Loucy (cell line): ENCODE measurements around the gene C1orf141.

Experiments
- H2AFZ ChIP-seq: fragments of 200-600 bp; sonication (generic); 2 replicates; pipeline ENCODE4 v1.6.0; 2016; ENCODE audit warnings: antibody characterized with exemption, mild to moderate bottlenecking, low read length, moderate library complexity
- H3F3A ChIP-seq: fragments of 200-600 bp; 2 replicates; pipeline ENCODE4 v1.6.0; 2016; ENCODE audit warnings: antibody characterized with exemption, low read depth, mild to moderate bottlenecking
- H3K27me3 ChIP-seq: fragments of 200-600 bp; sonication (generic); 2 replicates; pipeline ENCODE4 v1.6.1; 2014; ENCODE audit warnings: low read length, mild to moderate bottlenecking; ENCODE audit not compliant: insufficient read depth, poor library complexity, severe bottlenecking
- H3K36me3 ChIP-seq: fragments of 200-600 bp; sonication (generic); 2 replicates; pipeline ENCODE4 v1.6.1; 2016; ENCODE audit warnings: low read length; ENCODE audit not compliant: insufficient read depth
- H3K4me1 ChIP-seq: fragments of 200-600 bp; sonication (generic); 2 replicates; pipeline ENCODE4 v1.5.1; 2014; ENCODE audit warnings: low read length, mild to moderate bottlenecking; ENCODE audit not compliant: insufficient read depth, poor library complexity, severe bottlenecking
- H3K4me2 ChIP-seq: fragments of 200-600 bp; sonication (generic); 2 replicates; pipeline ENCODE4 v1.6.0; 2014; ENCODE audit warnings: antibody characterized with exemption, low read length, low read depth, mild to moderate bottlenecking; ENCODE audit not compliant: poor library complexity, severe bottlenecking
- H3K4me3 ChIP-seq: fragments of 200-600 bp; sonication (generic); 2 replicates; pipeline ENCODE4 v1.5.1; 2014; ENCODE audit warnings: low read length, mild to moderate bottlenecking, mixed read lengths; ENCODE audit not compliant: poor library complexity, severe bottlenecking
- H3K79me2 ChIP-seq: fragments of 200-600 bp; sonication (generic); 2 replicates; pipeline ENCODE4 v1.6.1; 2014; ENCODE audit warnings: low read length; ENCODE audit not compliant: insufficient read depth
- H3K9ac ChIP-seq: fragments of 200-600 bp; sonication (generic); 2 replicates; pipeline ENCODE4 v1.6.0; 2014; ENCODE audit warnings: mild to moderate bottlenecking, low read depth, low read length, moderate library complexity; ENCODE audit not compliant: poor library complexity, severe bottlenecking
- H3K9me2 ChIP-seq: fragments of 200-600 bp; sonication (generic); replicated peaks from 2 replicates; pipeline ENCODE4 v1.6.1; 2016; ENCODE audit warnings: low read depth, low read length, mixed read lengths
- H3K9me3 ChIP-seq: fragments of 200-600 bp; sonication (generic); 2 replicates; pipeline ENCODE4 v1.6.1; 2014; ENCODE audit warnings: mild to moderate bottlenecking, antibody characterized with exemption, low read length, low read depth; ENCODE audit not compliant: insufficient read depth
- H4K20me1 ChIP-seq: fragments of 200-600 bp; sonication (generic); 2 replicates; pipeline ENCODE4 v1.6.0; 2014; ENCODE audit warnings: antibody characterized with exemption, low read length, mild to moderate bottlenecking; ENCODE audit not compliant: insufficient read depth, poor library complexity, severe bottlenecking
- CTCF ChIP-seq: fragments of 200-600 bp; sonication (generic); conservative IDR thresholded peaks from 2 replicates; pipeline ENCODE4 v1.5.1; 2014; ENCODE audit warnings: mild to moderate bottlenecking, antibody characterized with exemption, low read length
- EZH2phosphoT487 ChIP-seq: fragments of 200-600 bp; IDR thresholded peaks from 2 replicates; pipeline ENCODE4 v1.6.1; 2018; ENCODE audit warnings: antibody characterized with exemption, mild to moderate bottlenecking, moderate library complexity, borderline replicate concordance

The C1orf141 gene

GRCh38 chr1:67134695-67135094, at the start of gene C1orf141:
Gene C1orf141 (minus strand): TSS chr1:67134970. CDS start chr1:67127240, 7,730 bp downstream.
- no peak within 1 kb of the TSS for H2AFZ ChIP-seq
- no peaks in the 10 kb centered on the region for H3F3A ChIP-seq
- H3K79me2 ChIP-seq, result no peaks in the 10 kb centered on the region
- H3K4me2 ChIP-seq, result no peak within 1 kb of the TSS
- H4K20me1 ChIP-seq, result no peaks in the 10 kb centered on the region
- no peak within 1 kb of the TSS for H3K9ac ChIP-seq
- no peaks in the 10 kb centered on the region for H3K36me3 ChIP-seq
- H3K9me3 ChIP-seq, result no peaks in the 10 kb centered on the region
- no peak for TF ChIP-seq EZH2phosphoT487
- TF ChIP-seq CTCF, result no peak
- H3K4me3 ChIP-seq, result no peak within 1 kb of the TSS
- no peaks in the 10 kb centered on the region for H3K4me1 ChIP-seq
- no peaks in the 10 kb centered on the region for H3K27me3 ChIP-seq
- H3K9me2 ChIP-seq, result no peaks in the 10 kb centered on the region

GRCh38 chr1:67175530-67176087, 40.8 kb upstream of the C1orf141 start:
- Histone ChIP-seq H3K9ac (no peak overlapping the region), H3K9me3 (no peaks in the 10 kb centered on the region), H3F3A (no peaks in the 10 kb centered on the region), H2AFZ (no peak overlapping the region), H4K20me1 (no peaks in the 10 kb centered on the region), H3K4me3 (no peak overlapping the region), H3K4me1 (peaks cover 14% of the 10 kb centered on the region), H3K79me2 (no peaks in the 10 kb centered on the region), H3K27me3 (peaks cover 52% of the 10 kb centered on the region), H3K4me2 (no peak overlapping the region), H3K9me2 (no peaks in the 10 kb centered on the region), H3K36me3 (no peaks in the 10 kb centered on the region)
- TF ChIP-seq CTCF, result no peak
- TF ChIP-seq EZH2phosphoT487, result no peak

GRCh38 chr1:67174716-67175284, 40.0 kb upstream of the C1orf141 start:
- no peak overlapping the region for H3K4me2 ChIP-seq
- no peaks in the 10 kb centered on the region for H3K9me2 ChIP-seq
- H3K4me3 ChIP-seq, result no peak overlapping the region
- no peak overlapping the region for H3K9ac ChIP-seq
- H3K27me3 ChIP-seq, result peaks cover 60% of the 10 kb centered on the region
- H3K79me2 ChIP-seq, result no peaks in the 10 kb centered on the region
- H2AFZ ChIP-seq, result no peak overlapping the region
- no peaks in the 10 kb centered on the region for H3K9me3 ChIP-seq
- TF ChIP-seq CTCF, result no peak
- no peak for TF ChIP-seq EZH2phosphoT487
- no peaks in the 10 kb centered on the region for H3F3A ChIP-seq
- H3K4me1 ChIP-seq, result peaks cover 19% of the 10 kb centered on the region
- no peaks in the 10 kb centered on the region for H4K20me1 ChIP-seq
- H3K36me3 ChIP-seq, result no peaks in the 10 kb centered on the region
